ENCODE results near the gene FLT1. TPM values are rescaled to one million over a fixed set of nuclear protein-coding genes. Genes with fewer than 3 reads are reported as not detected.

Gene FLT1
- total and polyA plus RNA-seq, 2 donors (not counting 1 experiment from before 2014, with no cell fraction given): 1.3 to 2.5 TPM

DNA sequence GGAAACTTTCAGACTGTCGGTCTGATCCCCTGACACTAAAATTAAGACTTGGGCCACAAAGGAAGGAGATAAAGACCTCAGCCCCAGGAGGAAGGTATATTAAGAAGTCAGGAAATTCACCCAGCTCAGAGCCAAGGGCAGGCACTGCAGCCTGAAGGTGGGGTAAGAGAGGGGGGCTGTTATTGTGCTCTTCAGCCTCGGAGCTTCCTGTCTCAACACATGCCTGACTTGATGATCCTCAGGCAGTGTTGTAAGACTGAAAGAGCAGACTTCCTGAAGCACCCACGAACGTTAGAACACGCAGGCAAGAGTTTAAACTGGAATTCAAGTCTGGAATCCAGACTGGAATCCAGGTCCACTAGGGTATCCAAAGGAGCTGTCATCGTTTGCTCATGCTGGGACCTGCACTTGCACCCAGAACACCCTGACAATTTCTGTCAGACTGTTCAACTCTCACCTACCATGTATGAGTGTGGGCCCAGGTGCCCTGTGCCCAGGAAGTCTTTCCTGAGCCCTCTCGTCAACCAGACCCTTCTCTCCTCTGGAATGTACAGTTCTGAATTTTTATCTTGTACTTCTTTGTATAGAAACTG is 10.7 kb upstream of the FLT1 start:
- H2AFZ ChIP-seq (ENCODE audit: low read length): no peak overlapping the region
- H4K20me1 ChIP-seq (ENCODE audit: control insufficient read depth, extremely low read depth, insufficient read depth, low read length): no peaks in the 10 kb centered on the region
- H3K9ac ChIP-seq (ENCODE audit: insufficient read depth, low read length): no peak overlapping the region
- no peak overlapping the region for H3K27ac ChIP-seq (ENCODE audit: insufficient read depth, low read length)
- H3K4me1 ChIP-seq (ENCODE audit: control insufficient read depth, extremely low read depth, insufficient read depth, low read length): no peaks in the 10 kb centered on the region
- no peaks in the 10 kb centered on the region for H3K79me2 ChIP-seq (ENCODE audit: control insufficient read depth, insufficient read depth, low read length)
- no peaks in the 10 kb centered on the region for H3K36me3 ChIP-seq (ENCODE audit: control insufficient read depth, insufficient read depth, low read length)
- H3K9me3 ChIP-seq (ENCODE audit: control insufficient read depth, insufficient read depth, low read depth, low read length): no peaks in the 10 kb centered on the region
- no peak for DNase-seq (ENCODE audit: low read depth in 2 of 2)
- H3K4me2 ChIP-seq (ENCODE audit: extremely low read depth, insufficient read depth, low read length): no peak overlapping the region
- TF ChIP-seq CTCF (conservative IDR thresholded peaks at IDR 0.05 in 1 of 2, IDR thresholded peaks at IDR 0.05 in 1 of 2; ENCODE audit: low read depth in 1 of 2, low read length in 2 of 2) (no peak), EZH2 (IDR thresholded peaks at IDR 0.05; ENCODE audit: low read length, missing control alignments) (no peak)
- H3K27me3 ChIP-seq (ENCODE audit: control insufficient read depth, insufficient read depth, low read length): no peaks in the 10 kb centered on the region
- no peak overlapping the region for H3K4me3 ChIP-seq (replicated peaks in 1 of 4; ENCODE audit: control extremely low read depth in 1 of 4, insufficient read depth in 1 of 4, low read depth in 3 of 4, low read length in 4 of 4)

GRCh38 chr13:28503182-28503967 is 8.4 kb upstream of the FLT1 start:
- Histone ChIP-seq H4K20me1 (ENCODE audit: control insufficient read depth, extremely low read depth, insufficient read depth, low read length) (no peaks in the 10 kb centered on the region), H3K27ac (ENCODE audit: insufficient read depth, low read length) (no peak overlapping the region), H3K36me3 (ENCODE audit: control insufficient read depth, insufficient read depth, low read length) (no peaks in the 10 kb centered on the region), H3K4me3 (replicated peaks in 1 of 4; ENCODE audit: control extremely low read depth in 1 of 4, insufficient read depth in 1 of 4, low read depth in 3 of 4, low read length in 4 of 4) (no peak overlapping the region), H3K4me1 (ENCODE audit: control insufficient read depth, extremely low read depth, insufficient read depth, low read length) (no peaks in the 10 kb centered on the region), H3K79me2 (ENCODE audit: control insufficient read depth, insufficient read depth, low read length) (no peaks in the 10 kb centered on the region), H3K27me3 (ENCODE audit: control insufficient read depth, insufficient read depth, low read length) (peaks cover 7% of the 10 kb centered on the region), H3K9me3 (ENCODE audit: control insufficient read depth, insufficient read depth, low read depth, low read length) (no peaks in the 10 kb centered on the region), H3K4me2 (ENCODE audit: extremely low read depth, insufficient read depth, low read length) (no peak overlapping the region), H3K9ac (ENCODE audit: insufficient read depth, low read length) (no peak overlapping the region), H2AFZ (ENCODE audit: low read length) (no peak overlapping the region)
- TF ChIP-seq EZH2 (IDR thresholded peaks at IDR 0.05; ENCODE audit: low read length, missing control alignments) (no peak), CTCF (conservative IDR thresholded peaks at IDR 0.05 in 1 of 2, IDR thresholded peaks at IDR 0.05 in 1 of 2; ENCODE audit: low read depth in 1 of 2, low read length in 2 of 2) (no peak)
- no peak for DNase-seq (ENCODE audit: low read depth in 2 of 2)

DNA sequence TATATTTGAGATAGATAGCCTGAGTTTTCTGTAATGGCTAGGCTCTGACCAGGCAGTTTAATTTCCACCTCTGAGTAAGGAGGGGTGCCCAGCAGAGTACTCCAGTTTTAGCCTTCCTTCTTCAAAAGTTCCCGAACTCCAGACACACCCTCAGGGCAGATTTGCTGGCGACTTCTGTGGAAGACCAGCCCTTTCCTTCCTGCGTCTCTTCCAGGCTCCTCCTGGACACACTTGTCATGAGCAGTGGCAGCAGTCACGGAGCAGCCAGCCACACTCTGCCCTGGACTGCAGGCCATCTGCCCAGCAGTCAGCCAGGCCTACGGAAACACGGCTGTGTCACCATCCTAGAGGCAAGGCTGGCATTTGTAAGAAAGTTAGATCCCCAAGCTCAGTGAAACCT is 6.6 kb upstream of the FLT1 start:
- Histone ChIP-seq H3K4me3 (replicated peaks in 1 of 4; ENCODE audit: control extremely low read depth in 1 of 4, insufficient read depth in 1 of 4, low read depth in 3 of 4, low read length in 4 of 4) (no peak overlapping the region), H3K4me1 (ENCODE audit: control insufficient read depth, extremely low read depth, insufficient read depth, low read length) (no peaks in the 10 kb centered on the region), H4K20me1 (ENCODE audit: control insufficient read depth, extremely low read depth, insufficient read depth, low read length) (no peaks in the 10 kb centered on the region), H3K9ac (ENCODE audit: insufficient read depth, low read length) (no peak overlapping the region), H3K27ac (ENCODE audit: insufficient read depth, low read length) (no peak overlapping the region), H3K9me3 (ENCODE audit: control insufficient read depth, insufficient read depth, low read depth, low read length) (no peaks in the 10 kb centered on the region), H2AFZ (ENCODE audit: low read length) (no peak overlapping the region), H3K4me2 (ENCODE audit: extremely low read depth, insufficient read depth, low read length) (no peak overlapping the region), H3K79me2 (ENCODE audit: control insufficient read depth, insufficient read depth, low read length) (no peaks in the 10 kb centered on the region), H3K27me3 (ENCODE audit: control insufficient read depth, insufficient read depth, low read length) (peaks cover 14% of the 10 kb centered on the region), H3K36me3 (ENCODE audit: control insufficient read depth, insufficient read depth, low read length) (no peaks in the 10 kb centered on the region)
- DNase-seq (ENCODE audit: low read depth in 2 of 2): no peak
- TF ChIP-seq CTCF (conservative IDR thresholded peaks at IDR 0.05 in 1 of 2, IDR thresholded peaks at IDR 0.05 in 1 of 2; ENCODE audit: low read depth in 1 of 2, low read length in 2 of 2) (no peak), EZH2 (IDR thresholded peaks at IDR 0.05; ENCODE audit: low read length, missing control alignments) (no peak)

All from fibroblast of lung (primary cell).